Dermis blood vessel endothelial cell (primary cell): Measurements from ENCODE around the gene DKC1. TPM values are rescaled to one million over a fixed set of nuclear protein-coding genes. Genes with fewer than 3 reads are reported as not detected.
"Not testable (repeated sequence)": the region's sequence is repeated elsewhere in the genome, so short reads cannot be mapped to it uniquely, and the experiment has no call there.

Experiments used
- DNase-seq: peaks from one replicate; pipeline ENCODE4 v3.0.0; 2010
- total RNA-seq: library from RNA; depleted of rRNA; stranded (reverse); fragments of >200 nt; gene quantifications from 2 replicates; pipeline ENCODE4 v1.2.3, GENCODE V29; 2014

DKC1 gene
- total RNA-seq, 1 donor from 2014 or later: 45.6 TPM

GRCh38 chrX:154793084-154793795 lies 30.6 kb downstream of the DKC1 start:
- DNase-seq: no peak

GRCh38 chrX:154795016-154795415 lies 32.4 kb downstream of the DKC1 start:
- DNase-seq: no peak

GRCh38 chrX:154797006-154797405 lies 34.3 kb downstream of the DKC1 start:
- DNase-seq: peak; percentile 24

- peak; percentile 86 for DNase-seq
These were observed 37.1 kb downstream of the DKC1 start for GRCh38 chrX:154799556-154800348.

- peak; percentile 15 for DNase-seq
These were observed 38.0 kb downstream of the DKC1 start for GRCh38 chrX:154800478-154801210.

GRCh38 chrX:154802947-154803346 lies 40.3 kb downstream of the DKC1 start:
- DNase-seq: no peak

GRCh38 chrX:154804261-154804956 lies 41.7 kb downstream of the DKC1 start:
- DNase-seq: no peak

- peak; percentile 79 for DNase-seq
These were observed 42.5 kb downstream of the DKC1 start, which contains the start of gene MPP1 for GRCh38 chrX:154804957-154805695. Gene MPP1, minus strand, starts transcription at chrX:154805485. Its CDS starts 112 bp downstream, at chrX:154805373.

GRCh38 chrX:154805696-154806091 lies 43.0 kb downstream of the DKC1 start:
- no peak for DNase-seq

GRCh38 chrX:154806837-154807501 lies 44.3 kb downstream of the DKC1 start:
- no peak for DNase-seq

- DNase-seq: no peak
These were observed 47.4 kb downstream of the DKC1 start for GRCh38 chrX:154809939-154810665.

- no peak for DNase-seq
These were observed 49.9 kb downstream of the DKC1 start for GRCh38 chrX:154812341-154813101.

GRCh38 chrX:154813801-154814200 lies 51.1 kb downstream of the DKC1 start:
- DNase-seq: no peak

- no peak for DNase-seq
These were observed 52.7 kb downstream of the DKC1 start for GRCh38 chrX:154815274-154815818.

GRCh38 chrX:154816326-154816898 lies 53.7 kb downstream of the DKC1 start:
- not testable (repeated sequence) for DNase-seq

- not testable (repeated sequence) for DNase-seq
These were observed 54.5 kb downstream of the DKC1 start for GRCh38 chrX:154817048-154817618.

- peak; percentile 44 for DNase-seq
These were observed 56.5 kb downstream of the DKC1 start for GRCh38 chrX:154818916-154819770.
